OCI-LY7 (cell line): ENCODE results near the gene FHL3. TPM values are rescaled to one million over a fixed set of nuclear protein-coding genes. Genes with fewer than 3 reads are reported as not detected.

Experiments
- BruUV-seq: library from RNA; stranded (reverse); fragments of 400-500 nt; replicated peaks from 2 replicates; lab custom pipeline; 2021; lab: Mats Ljungman, UMichigan
- CTCF ChIA-PET: fragments of 300-600 bp; sonication (Branson Sonifier 250); formaldehyde crosslinking; loops from one replicate; lab custom pipeline; 2022; ENCODE audit warnings: antibody characterized with exemption; ENCODE audit not compliant: unreplicated experiment; lab: Charles Lee
- POLR2A ChIA-PET: fragments of 300-600 bp; sonication (Branson Sonifier 250); formaldehyde crosslinking; loops from one replicate; lab custom pipeline; 2022; ENCODE audit warnings: antibody characterized with exemption; lab: Charles Lee
- DNase-seq: peaks from one replicate; pipeline ENCODE4 v3.0.0-alpha.2; 2015; ENCODE audit warnings: low spot score
- H2AFZ ChIP-seq: fragments of 200-600 bp; sonication (generic), shearing (Covaris generic); 2 replicates; pipeline ENCODE4 v1.6.1; 2014; ENCODE audit warnings: mild to moderate bottlenecking, antibody characterized with exemption, low read length, moderate library complexity
- H3K27ac ChIP-seq: fragments of 200-600 bp; sonication (generic); 2 replicates; pipeline ENCODE4 v1.5.1; 2014; ENCODE audit warnings: mixed run types, low read depth, mild to moderate bottlenecking, moderate library complexity, low read length, inconsistent platforms; ENCODE audit not compliant: poor library complexity, severe bottlenecking
- H3K36me3 ChIP-seq: fragments of 200-600 bp; sonication (generic); 2 replicates; pipeline ENCODE4 v1.6.1; 2014; ENCODE audit warnings: mild to moderate bottlenecking, antibody characterized with exemption, low read length, moderate library complexity, mixed read lengths; ENCODE audit not compliant: insufficient read depth
- H3K4me1 ChIP-seq: fragments of 200-600 bp; sonication (generic); 2 replicates; pipeline ENCODE4 v1.5.1; 2014; ENCODE audit warnings: mild to moderate bottlenecking, low read length; ENCODE audit not compliant: insufficient read depth, poor library complexity, severe bottlenecking
- H3K4me2 ChIP-seq: fragments of 200-600 bp; sonication (generic); 2 replicates; pipeline ENCODE4 v1.6.1; 2014; ENCODE audit warnings: mild to moderate bottlenecking, low read length
- H3K4me3 ChIP-seq: fragments of 200-600 bp; sonication (generic); 2 replicates; pipeline ENCODE4 v1.5.1; 2014; ENCODE audit warnings: mild to moderate bottlenecking, low read depth, low read length; ENCODE audit not compliant: poor library complexity, severe bottlenecking
- H3K79me2 ChIP-seq: fragments of 200-600 bp; sonication (generic); 2 replicates; pipeline ENCODE4 v1.6.1; 2016; ENCODE audit warnings: low read depth, mild to moderate bottlenecking, low read length, moderate library complexity, mixed read lengths; ENCODE audit not compliant: insufficient read depth
- H3K9me2 ChIP-seq: fragments of 200-600 bp; sonication (generic); 2 replicates; pipeline ENCODE4 v1.6.1; 2016; ENCODE audit warnings: mild to moderate bottlenecking, low read length, mixed read lengths; ENCODE audit not compliant: insufficient read depth
- H3K9me3 ChIP-seq: fragments of 200-600 bp; sonication (generic); 2 replicates; pipeline ENCODE4 v1.6.1; 2014; ENCODE audit warnings: mild to moderate bottlenecking, mixed run types, low read length, mixed read lengths
- H4K20me1 ChIP-seq: fragments of 200-600 bp; sonication (generic); 2 replicates; pipeline ENCODE4 v1.6.1; 2014; ENCODE audit warnings: mild to moderate bottlenecking, antibody characterized with exemption, low read length, moderate library complexity, mixed read lengths; ENCODE audit not compliant: insufficient read depth
- EZH2phosphoT487 ChIP-seq: fragments of 200-600 bp; sonication (generic); IDR thresholded peaks from 2 replicates; pipeline ENCODE4 v1.6.1; 2018; ENCODE audit warnings: low read depth, borderline replicate concordance, mild to moderate bottlenecking, mixed run types, antibody characterized with exemption, low read length, moderate library complexity, mixed read lengths
- intact Hi-C: fragments of 100-400 bp; cut with micrococcal nuclease; formaldehyde crosslinking; loops from one replicate; pipeline ENCODE4 v1.10.0; 2022; ENCODE audit not compliant: unreplicated experiment
- total RNA-seq, 2 experiments: library from RNA; depleted of rRNA in 1 of 2; stranded (reverse); fragments of >200 nt in 1 of 2; shearing (Covaris generic) in 1 of 2; gene quantifications; 2 replicates each; pipeline ENCODE4 v1.2.3, GENCODE V29; 2014 to 2022
- TF ChIP-seq, protein P1 (sequence below): fragments of 200-600 bp; sonication (generic); conservative IDR thresholded peaks from 2 replicates; pipeline ENCODE4 v1.5.1; 2014; ENCODE audit warnings: mild to moderate bottlenecking, antibody characterized with exemption, low read length, moderate library complexity, mixed read lengths

FHL3 gene
- total RNA-seq, 2 experiments from 2014 or later, result 0.63 to 1.8 TPM

DNA sequence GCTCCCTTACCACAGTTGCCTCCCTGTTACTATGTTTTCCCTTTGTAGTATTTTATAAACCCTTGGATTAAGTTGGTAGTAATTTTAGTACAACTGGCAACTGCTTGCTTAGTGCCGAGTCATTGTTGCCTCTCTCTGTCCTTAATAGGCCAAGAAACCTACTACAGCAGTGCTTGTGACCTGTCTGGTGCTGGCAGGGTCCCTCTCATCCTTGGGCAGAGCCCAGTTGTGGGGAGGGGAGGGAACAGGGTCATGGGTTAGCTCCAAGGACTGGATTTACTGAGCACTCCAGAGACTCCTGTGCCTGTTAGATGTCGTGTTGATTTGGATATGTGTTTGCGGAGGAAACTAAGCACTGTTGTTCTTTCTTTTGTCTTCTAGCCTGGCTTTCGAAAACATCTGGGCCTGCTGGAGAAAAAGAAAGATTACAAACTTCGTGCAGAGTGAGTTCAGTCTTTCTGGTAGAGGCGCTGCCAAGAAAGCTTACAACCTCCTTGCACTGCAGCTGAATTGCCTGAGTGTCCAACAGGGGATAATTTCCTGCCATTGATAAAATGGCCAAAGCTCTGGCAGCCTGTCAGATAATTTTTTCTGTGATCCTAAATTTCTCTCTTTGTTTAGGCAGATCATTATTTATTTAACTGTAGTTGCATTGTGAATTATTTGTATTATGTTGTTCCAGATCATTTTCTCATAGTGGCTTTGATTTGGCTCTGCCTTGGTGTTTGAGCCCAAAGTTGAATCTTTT lies 10.8 kb upstream of the FHL3 start:
- H3K4me1 ChIP-seq, result peaks cover 22% of the 10 kb centered on the region
- POLR2A ChIA-PET, result interaction anchor here (0.5 to 0.7 kb wide), 2 partner anchors 225 to 868 kb away, joined by 3 read pairs; no protein-coding TSS in a partner anchor

DNA sequence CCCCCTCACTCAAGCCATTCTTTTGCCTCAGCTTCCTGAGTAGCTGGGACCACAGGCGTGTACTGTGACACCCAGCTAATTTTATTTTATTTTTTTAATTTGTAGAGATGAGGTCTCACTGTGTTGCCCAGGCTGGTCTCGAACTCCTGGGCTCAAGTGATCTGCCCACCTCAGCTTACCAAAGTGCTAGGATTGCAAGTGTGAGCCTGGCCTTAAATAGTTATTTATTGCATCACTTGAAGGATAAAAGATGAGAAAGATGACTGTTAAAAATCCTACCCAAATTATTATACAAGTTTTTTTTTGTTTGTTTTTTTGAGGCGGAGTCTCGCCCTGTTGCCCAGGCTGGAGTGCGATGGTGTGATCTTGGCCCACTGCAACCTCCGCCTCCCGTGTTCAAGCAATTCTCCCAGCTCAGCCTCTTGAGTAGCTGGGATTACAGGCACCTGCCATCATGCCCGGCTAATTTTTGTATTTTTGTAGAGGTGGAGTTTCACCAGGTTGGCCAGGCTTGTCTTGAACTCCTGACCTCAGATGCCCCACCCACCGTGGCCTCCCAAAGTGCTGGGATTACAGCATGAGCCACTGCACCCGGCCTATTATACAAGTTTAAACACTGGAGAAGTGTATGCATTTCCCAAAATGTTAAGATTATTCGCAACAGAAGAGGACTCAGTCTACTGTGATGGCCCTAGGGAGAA lies 9.6 kb upstream of the FHL3 start:
- Histone ChIP-seq H3K79me2 (peaks cover 37% of the 10 kb centered on the region), H4K20me1 (peaks cover 8% of the 10 kb centered on the region), H3K27ac (no peak overlapping the region), H3K9me3 (no peaks in the 10 kb centered on the region), H3K9me2 (no peaks in the 10 kb centered on the region), H3K4me3 (no peak overlapping the region), H3K4me1 (peaks cover 22% of the 10 kb centered on the region), H3K4me2 (no peak overlapping the region; the same call in 1 of the 2 replicates), H2AFZ (no peak overlapping the region), H3K36me3 (peaks cover 53% of the 10 kb centered on the region)
- intact Hi-C loops, result loop anchor here (10.0 kb wide), 1 partner anchor 320 kb away; the partner anchor contains the start of gene CDCA8
- no TSS peak for BruUV-seq
- POLR2A ChIA-PET, result interaction anchor here (1.0 kb wide), 1 partner anchor 24 kb away, joined by 3 read pairs; no protein-coding TSS in a partner anchor
- CTCF ChIA-PET, result no interaction called here
- TF ChIP-seq, protein P1, sequence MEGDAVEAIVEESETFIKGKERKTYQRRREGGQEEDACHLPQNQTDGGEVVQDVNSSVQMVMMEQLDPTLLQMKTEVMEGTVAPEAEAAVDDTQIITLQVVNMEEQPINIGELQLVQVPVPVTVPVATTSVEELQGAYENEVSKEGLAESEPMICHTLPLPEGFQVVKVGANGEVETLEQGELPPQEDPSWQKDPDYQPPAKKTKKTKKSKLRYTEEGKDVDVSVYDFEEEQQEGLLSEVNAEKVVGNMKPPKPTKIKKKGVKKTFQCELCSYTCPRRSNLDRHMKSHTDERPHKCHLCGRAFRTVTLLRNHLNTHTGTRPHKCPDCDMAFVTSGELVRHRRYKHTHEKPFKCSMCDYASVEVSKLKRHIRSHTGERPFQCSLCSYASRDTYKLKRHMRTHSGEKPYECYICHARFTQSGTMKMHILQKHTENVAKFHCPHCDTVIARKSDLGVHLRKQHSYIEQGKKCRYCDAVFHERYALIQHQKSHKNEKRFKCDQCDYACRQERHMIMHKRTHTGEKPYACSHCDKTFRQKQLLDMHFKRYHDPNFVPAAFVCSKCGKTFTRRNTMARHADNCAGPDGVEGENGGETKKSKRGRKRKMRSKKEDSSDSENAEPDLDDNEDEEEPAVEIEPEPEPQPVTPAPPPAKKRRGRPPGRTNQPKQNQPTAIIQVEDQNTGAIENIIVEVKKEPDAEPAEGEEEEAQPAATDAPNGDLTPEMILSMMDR, result no peak
- TF ChIP-seq EZH2phosphoT487, result no peak
- no peak for DNase-seq

More for the DNA sequence above, 10.8 kb upstream of the FHL3 start:
- Histone ChIP-seq H3K4me3 (no peak overlapping the region), H3K36me3 (peaks cover 65% of the 10 kb centered on the region), H3K27ac (no peak overlapping the region), H3K9me2 (no peaks in the 10 kb centered on the region), H3K79me2 (peaks cover 37% of the 10 kb centered on the region), H3K4me2 (no peak overlapping the region), H2AFZ (no peak overlapping the region), H3K9me3 (no peaks in the 10 kb centered on the region), H4K20me1 (peaks cover 8% of the 10 kb centered on the region)
- intact Hi-C loops, result loop anchor here (10.0 kb wide), 1 partner anchor 321 kb away; the partner anchor contains the start of gene CDCA8
- no peak for TF ChIP-seq EZH2phosphoT487
- TF ChIP-seq, protein P1, result no peak
- no TSS peak for BruUV-seq
- no peak for DNase-seq
- CTCF ChIA-PET, result no interaction called here
